SK-N-SH treated with all-trans-retinoic acid at 6 μM for 48 hours (cell line): ENCODE measurements around the gene PRL.

ENCODE experiments used
- ARNTL ChIP-seq: fragments of 450-650 bp; formaldehyde crosslinking; IDR thresholded peaks from 2 replicates; pipeline ENCODE4 v1.5.0; 2020; ENCODE audit warnings: low read depth, mild to moderate bottlenecking, moderate library complexity, borderline replicate concordance
- BACH2 ChIP-seq: fragments of 250-450 bp; sonication (Bioruptor Pico); IDR thresholded peaks from 2 replicates; pipeline ENCODE4 v1.9.0; 2021; ENCODE audit warnings: mild to moderate bottlenecking, borderline replicate concordance
- ISL1 ChIP-seq: fragments of 250-450 bp; sonication (Bioruptor Pico); IDR thresholded peaks from 2 replicates; pipeline ENCODE4 v2.1.2; 2022; ENCODE audit warnings: mild to moderate bottlenecking, moderate library complexity
- PATZ1 ChIP-seq: fragments of 250-450 bp; sonication (Bioruptor Pico); IDR thresholded peaks from 2 replicates; pipeline ENCODE4 v1.8.0; 2020; ENCODE audit warnings: mild to moderate bottlenecking, moderate library complexity, borderline replicate concordance
- SNAI2 ChIP-seq: fragments of 250-450 bp; sonication (Bioruptor Pico); IDR thresholded peaks from 2 replicates; pipeline ENCODE4 v1.5.0; 2020; ENCODE audit warnings: mild to moderate bottlenecking, moderate library complexity
- ZC3H10 ChIP-seq: fragments of 250-450 bp; sonication (Bioruptor Pico); IDR thresholded peaks from 2 replicates; pipeline ENCODE4 v1.5.1; 2021; ENCODE audit warnings: mild to moderate bottlenecking, moderate library complexity
- ZFP3 ChIP-seq: fragments of 250-450 bp; sonication (Bioruptor Pico); IDR thresholded peaks from 2 replicates; pipeline ENCODE4 v1.5.0; 2020; ENCODE audit warnings: mild to moderate bottlenecking, moderate library complexity
- ZNF70 ChIP-seq: fragments of 450-650 bp; formaldehyde crosslinking; IDR thresholded peaks from 2 replicates; pipeline ENCODE4 v1.5.0; 2020; ENCODE audit warnings: mild to moderate bottlenecking, moderate library complexity
- TF ChIP-seq, protein P1 (sequence below): fragments of 250-450 bp; sonication (Bioruptor Pico); IDR thresholded peaks from 2 replicates; pipeline ENCODE4 v1.5.1; 2020; ENCODE audit warnings: low read depth, mild to moderate bottlenecking, moderate library complexity

DNA sequence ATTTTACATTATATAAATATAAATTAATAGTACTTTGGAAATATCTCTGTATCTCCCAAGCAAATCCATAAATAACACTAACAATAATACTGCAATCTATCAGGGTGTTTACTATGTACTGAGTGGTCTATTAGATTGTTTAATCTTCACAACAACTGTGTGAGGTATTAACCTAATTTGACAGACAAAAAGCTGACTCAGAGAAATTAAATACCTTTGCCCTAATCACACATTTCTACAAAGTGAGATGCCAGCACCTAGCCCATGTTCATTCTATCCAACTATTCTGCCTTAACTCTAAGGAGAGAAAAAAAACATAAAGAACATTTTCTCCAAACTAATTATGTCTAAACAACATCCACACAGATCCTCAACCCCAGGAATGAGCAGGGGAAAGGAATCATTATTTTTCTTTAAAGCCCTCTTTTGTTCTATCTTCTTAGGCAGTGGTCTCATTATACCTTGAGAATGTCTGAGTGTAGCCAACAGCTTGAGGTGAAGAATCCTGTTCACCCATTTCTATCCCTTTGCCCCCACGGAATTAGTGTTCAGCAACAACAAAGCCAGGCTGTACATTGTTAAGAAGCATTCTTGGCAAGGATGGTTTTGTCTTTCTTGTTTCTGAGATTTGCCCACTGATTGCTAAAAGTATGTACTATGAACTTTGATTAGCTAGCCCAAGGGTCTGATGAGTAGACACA, 42.7 kb downstream of the PRL start:
- TF ChIP-seq, protein P1, sequence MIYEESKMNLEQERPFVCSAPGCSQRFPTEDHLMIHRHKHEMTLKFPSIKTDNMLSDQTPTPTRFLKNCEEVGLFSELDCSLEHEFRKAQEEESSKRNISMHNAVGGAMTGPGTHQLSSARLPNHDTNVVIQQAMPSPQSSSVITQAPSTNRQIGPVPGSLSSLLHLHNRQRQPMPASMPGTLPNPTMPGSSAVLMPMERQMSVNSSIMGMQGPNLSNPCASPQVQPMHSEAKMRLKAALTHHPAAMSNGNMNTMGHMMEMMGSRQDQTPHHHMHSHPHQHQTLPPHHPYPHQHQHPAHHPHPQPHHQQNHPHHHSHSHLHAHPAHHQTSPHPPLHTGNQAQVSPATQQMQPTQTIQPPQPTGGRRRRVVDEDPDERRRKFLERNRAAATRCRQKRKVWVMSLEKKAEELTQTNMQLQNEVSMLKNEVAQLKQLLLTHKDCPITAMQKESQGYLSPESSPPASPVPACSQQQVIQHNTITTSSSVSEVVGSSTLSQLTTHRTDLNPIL (CRISPR knock-in tag) = no peak
- no peak for TF ChIP-seq ZC3H10
- no peak for TF ChIP-seq ARNTL
- TF ChIP-seq PATZ1 (CRISPR knock-in tag) = no peak
- TF ChIP-seq BACH2 (CRISPR knock-in tag) = no peak
- no peak for TF ChIP-seq ZFP3
- TF ChIP-seq SNAI2 = no peak
- TF ChIP-seq ZNF70 (CRISPR knock-in tag) = no peak
- no peak for TF ChIP-seq ISL1
